ENCODE measurements around the gene OR10G6. TPM values are rescaled to one million over a fixed set of nuclear protein-coding genes. Genes with fewer than 3 reads are reported as not detected.

Gene OR10G6
- total RNA-seq, 1 donor from 2014 or later, result not detected

- Histone ChIP-seq H3K9me3 (no peaks in the 10 kb centered on the region), H3K4me1 (no peaks in the 10 kb centered on the region), H3K27me3 (no peaks in the 10 kb centered on the region), H3K4me3 (no peak overlapping the region), H3K27ac (no peak overlapping the region), H3K36me3 (no peaks in the 10 kb centered on the region)
- ATAC-seq, result peak; percentile 26
- TF ChIP-seq CTCF (IDR thresholded peaks at IDR 0.05), result no peak
- no peak for DNase-seq
- intact Hi-C loops (cut with DNase I), result no loop called here
Observed at GRCh38 chr11:123976770-123977560, 18.0 kb downstream of the OR10G6 start.

GRCh38 chr11:123973816-123974215 is 21.1 kb downstream of the OR10G6 start:
- intact Hi-C loops (cut with DNase I), result no loop called here
- no peak overlapping the region for H3K27ac ChIP-seq
- ATAC-seq, result no peak
- H3K4me1 ChIP-seq, result no peaks in the 10 kb centered on the region
- H3K27me3 ChIP-seq, result no peaks in the 10 kb centered on the region
- no peak for DNase-seq
- H3K9me3 ChIP-seq, result no peaks in the 10 kb centered on the region
- no peak overlapping the region for H3K4me3 ChIP-seq
- TF ChIP-seq CTCF (IDR thresholded peaks at IDR 0.05), result no peak
- H3K36me3 ChIP-seq, result no peaks in the 10 kb centered on the region

GRCh38 chr11:123956752-123957151 is 38.2 kb downstream of the OR10G6 start:
- TF ChIP-seq CTCF (IDR thresholded peaks at IDR 0.05), result no peak
- intact Hi-C loops (cut with DNase I), result no loop called here
- Histone ChIP-seq H3K27ac (no peak overlapping the region), H3K36me3 (no peaks in the 10 kb centered on the region), H3K9me3 (no peaks in the 10 kb centered on the region), H3K4me3 (no peak overlapping the region), H3K27me3 (no peaks in the 10 kb centered on the region), H3K4me1 (no peaks in the 10 kb centered on the region)
- ATAC-seq, result no peak
- no peak for DNase-seq

GRCh38 chr11:123945132-123945531 is 49.8 kb downstream of the OR10G6 start:
- no peaks in the 10 kb centered on the region for H3K27me3 ChIP-seq

More at GRCh38 chr11:123945132-123945531, 49.8 kb downstream of the OR10G6 start:
- intact Hi-C loops (cut with DNase I), result no loop called here
- Histone ChIP-seq H3K4me1 (no peaks in the 10 kb centered on the region), H3K9me3 (no peaks in the 10 kb centered on the region), H3K27ac (no peak overlapping the region), H3K36me3 (no peaks in the 10 kb centered on the region), H3K4me3 (no peak overlapping the region)
- TF ChIP-seq CTCF (IDR thresholded peaks at IDR 0.05), result no peak
- DNase-seq, result no peak
- no peak for ATAC-seq

Other genes with a start within 250 kb of the OR10G6 start
- not detected for gene OR6X1, start 240.6 kb downstream of the OR10G6 start, total RNA-seq
- gene OR6M1, start 188.8 kb downstream of the OR10G6 start, total RNA-seq, result not detected
- gene TMEM225, start 109.5 kb downstream of the OR10G6 start, total RNA-seq, result not detected
- gene OR8D4, start 93.0 kb downstream of the OR10G6 start, total RNA-seq, result not detected
- not detected for gene OR4D5, start 55.5 kb downstream of the OR10G6 start, total RNA-seq
- gene OR6T1, start 51.3 kb downstream of the OR10G6 start, total RNA-seq, result not detected
- not detected for gene OR10S1, start 17.4 kb downstream of the OR10G6 start, total RNA-seq
- gene OR10G4, start 17.8 kb upstream of the OR10G6 start, total RNA-seq, result not detected
- gene OR10G9, start 27.9 kb upstream of the OR10G6 start, total RNA-seq, result not detected
- gene OR10G8, start 31.6 kb upstream of the OR10G6 start, total RNA-seq, result not detected
- gene OR10G7, start 46.2 kb upstream of the OR10G6 start, total RNA-seq, result not detected
- gene VWA5A, start 120.3 kb upstream of the OR10G6 start, total RNA-seq, result 42.0 TPM
- not detected for gene OR10D3, start 188.2 kb upstream of the OR10G6 start, total RNA-seq
- gene OR8G1, start 245.9 kb upstream of the OR10G6 start, total RNA-seq, result not detected